ENCODE measurements around the gene DFFB.

DNA sequence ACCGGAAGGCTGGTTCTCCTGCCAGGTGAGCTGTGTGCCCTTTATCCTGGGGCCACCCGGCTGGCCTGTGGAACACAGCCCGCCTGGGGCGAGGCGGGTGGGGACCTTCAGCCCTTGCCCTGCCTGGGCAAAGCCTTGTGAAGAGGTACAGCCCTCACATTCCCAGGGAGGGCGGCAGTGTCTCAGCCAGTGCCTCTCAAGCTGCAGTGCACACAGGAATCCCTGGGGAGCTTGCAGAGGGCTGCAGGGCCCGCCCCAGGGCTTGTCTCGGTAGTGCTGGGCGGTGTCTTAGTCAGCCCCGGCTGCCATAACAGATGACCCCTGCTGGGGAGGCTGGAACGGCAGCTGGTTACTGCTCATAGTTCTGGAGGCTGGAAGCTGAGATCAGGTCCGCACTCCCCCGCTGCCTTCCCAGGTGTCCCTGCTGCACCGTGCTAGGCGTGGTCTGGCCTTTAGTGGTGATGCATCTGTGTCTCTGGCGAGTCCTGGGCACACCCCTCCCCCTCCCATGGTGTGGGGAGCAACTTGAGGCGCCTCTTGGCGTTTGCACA, 12.6 kb downstream of the DFFB start:
- TF ChIP-seq, protein P1, sequence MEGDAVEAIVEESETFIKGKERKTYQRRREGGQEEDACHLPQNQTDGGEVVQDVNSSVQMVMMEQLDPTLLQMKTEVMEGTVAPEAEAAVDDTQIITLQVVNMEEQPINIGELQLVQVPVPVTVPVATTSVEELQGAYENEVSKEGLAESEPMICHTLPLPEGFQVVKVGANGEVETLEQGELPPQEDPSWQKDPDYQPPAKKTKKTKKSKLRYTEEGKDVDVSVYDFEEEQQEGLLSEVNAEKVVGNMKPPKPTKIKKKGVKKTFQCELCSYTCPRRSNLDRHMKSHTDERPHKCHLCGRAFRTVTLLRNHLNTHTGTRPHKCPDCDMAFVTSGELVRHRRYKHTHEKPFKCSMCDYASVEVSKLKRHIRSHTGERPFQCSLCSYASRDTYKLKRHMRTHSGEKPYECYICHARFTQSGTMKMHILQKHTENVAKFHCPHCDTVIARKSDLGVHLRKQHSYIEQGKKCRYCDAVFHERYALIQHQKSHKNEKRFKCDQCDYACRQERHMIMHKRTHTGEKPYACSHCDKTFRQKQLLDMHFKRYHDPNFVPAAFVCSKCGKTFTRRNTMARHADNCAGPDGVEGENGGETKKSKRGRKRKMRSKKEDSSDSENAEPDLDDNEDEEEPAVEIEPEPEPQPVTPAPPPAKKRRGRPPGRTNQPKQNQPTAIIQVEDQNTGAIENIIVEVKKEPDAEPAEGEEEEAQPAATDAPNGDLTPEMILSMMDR (conservative IDR thresholded peaks at IDR 0.05; ENCODE audit: low read length), result no peak
- no peak for TF ChIP-seq EZH2phosphoT487 (IDR thresholded peaks at IDR 0.05; ENCODE audit: borderline replicate concordance)
